HFFc6 (cell line): ENCODE measurements around the gene USP37. TPM values are rescaled to one million over a fixed set of nuclear protein-coding genes. Genes with fewer than 3 reads are reported as not detected.
"Not testable (repeated sequence)": the region's sequence is repeated elsewhere in the genome, so short reads cannot be mapped to it uniquely, and the experiment has no call there.

Source experiments
- DNase-seq: peaks from one replicate; pipeline ENCODE4 v3.0.0-alpha.2; 2018
- H3K27ac Mint-ChIP-seq: 2 replicates; pipeline ENCODE4 v1.8.0; 2020; ENCODE audit warnings: mild to moderate bottlenecking, mixed read lengths
- H3K27me3 Mint-ChIP-seq: 2 replicates; pipeline ENCODE4 v1.8.0; 2021; ENCODE audit warnings: mild to moderate bottlenecking, moderate library complexity, mixed read lengths; ENCODE audit not compliant: insufficient read depth
- H3K36me3 Mint-ChIP-seq: 2 replicates; pipeline ENCODE4 v1.8.0; 2021; ENCODE audit warnings: low read depth, mixed read lengths
- H3K4me1 Mint-ChIP-seq: 2 replicates; pipeline ENCODE4 v1.8.0; 2020; ENCODE audit warnings: low read depth, mixed read lengths
- H3K4me3 Mint-ChIP-seq: 2 replicates; pipeline ENCODE4 v1.8.0; 2020; ENCODE audit warnings: mild to moderate bottlenecking, moderate library complexity, mixed read lengths
- H3K9me3 Mint-ChIP-seq: 2 replicates; pipeline ENCODE4 v1.8.0; 2020; ENCODE audit warnings: mild to moderate bottlenecking, mixed read lengths
- total RNA-seq, 6 experiments: library from RNA; stranded (reverse); fragmentation: NEBNext Ultra II Directional; extraction: Animal tissue kit (Norgen Biotek cat#: 25700); gene quantifications; 2 replicates in 1 of 6; 3 replicates in 5 of 6; pipeline ENCODE4 v1.2.3, GENCODE V29; 2021
- TF ChIP-seq, protein P1 (sequence below): fragments of 200-600 bp; sonication (generic); IDR thresholded peaks from 2 replicates; pipeline ENCODE4 v1.5.0; 2021; ENCODE audit warnings: antibody characterized with exemption, mild to moderate bottlenecking

The USP37 gene
- total RNA-seq, 6 experiments from 2014 or later, result 6.1 to 7.4 (median 6.8) TPM

GRCh38 chr2:218547511-218547910 is 20.6 kb downstream of the USP37 start:
- Mint-ChIP-seq H3K27me3 (no peaks in the 10 kb centered on the region), H3K36me3 (peaks cover 17% of the 10 kb centered on the region), H3K27ac (no peak overlapping the region), H3K4me3 (no peak overlapping the region), H3K4me1 (no peaks in the 10 kb centered on the region), H3K9me3 (no peaks in the 10 kb centered on the region)
- DNase-seq, result no peak
- TF ChIP-seq, protein P1, sequence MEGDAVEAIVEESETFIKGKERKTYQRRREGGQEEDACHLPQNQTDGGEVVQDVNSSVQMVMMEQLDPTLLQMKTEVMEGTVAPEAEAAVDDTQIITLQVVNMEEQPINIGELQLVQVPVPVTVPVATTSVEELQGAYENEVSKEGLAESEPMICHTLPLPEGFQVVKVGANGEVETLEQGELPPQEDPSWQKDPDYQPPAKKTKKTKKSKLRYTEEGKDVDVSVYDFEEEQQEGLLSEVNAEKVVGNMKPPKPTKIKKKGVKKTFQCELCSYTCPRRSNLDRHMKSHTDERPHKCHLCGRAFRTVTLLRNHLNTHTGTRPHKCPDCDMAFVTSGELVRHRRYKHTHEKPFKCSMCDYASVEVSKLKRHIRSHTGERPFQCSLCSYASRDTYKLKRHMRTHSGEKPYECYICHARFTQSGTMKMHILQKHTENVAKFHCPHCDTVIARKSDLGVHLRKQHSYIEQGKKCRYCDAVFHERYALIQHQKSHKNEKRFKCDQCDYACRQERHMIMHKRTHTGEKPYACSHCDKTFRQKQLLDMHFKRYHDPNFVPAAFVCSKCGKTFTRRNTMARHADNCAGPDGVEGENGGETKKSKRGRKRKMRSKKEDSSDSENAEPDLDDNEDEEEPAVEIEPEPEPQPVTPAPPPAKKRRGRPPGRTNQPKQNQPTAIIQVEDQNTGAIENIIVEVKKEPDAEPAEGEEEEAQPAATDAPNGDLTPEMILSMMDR, result no peak

DNA sequence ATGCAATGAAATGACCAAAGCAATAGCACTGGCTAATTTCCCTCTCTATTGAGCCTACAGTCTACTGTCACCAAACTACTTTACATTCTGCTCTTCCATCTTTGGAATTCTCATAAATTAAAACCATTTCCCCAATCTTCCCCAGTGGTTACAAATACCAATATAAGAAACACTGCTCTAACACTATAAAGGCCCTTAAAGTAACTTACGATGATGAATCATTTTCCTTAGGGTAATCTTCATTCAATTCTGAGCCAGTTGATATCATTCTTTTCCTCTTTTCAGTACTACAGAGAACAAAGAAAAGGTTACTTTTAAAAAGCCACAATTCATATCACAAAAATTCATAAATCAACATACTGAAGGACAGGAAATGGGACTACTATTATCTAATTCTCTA is 22.1 kb downstream of the USP37 start:
- Mint-ChIP-seq H3K27me3 (no peaks in the 10 kb centered on the region), H3K4me3 (no peak overlapping the region), H3K27ac (no peak overlapping the region), H3K9me3 (no peaks in the 10 kb centered on the region), H3K36me3 (peaks cover 20% of the 10 kb centered on the region), H3K4me1 (no peaks in the 10 kb centered on the region)
- TF ChIP-seq, protein P1, result no peak
- no peak for DNase-seq

GRCh38 chr2:218540015-218540414 is 28.1 kb downstream of the USP37 start:
- Mint-ChIP-seq H3K36me3 (peaks cover 35% of the 10 kb centered on the region), H3K9me3 (no peaks in the 10 kb centered on the region)
- peak; percentile 25 for DNase-seq

DNA sequence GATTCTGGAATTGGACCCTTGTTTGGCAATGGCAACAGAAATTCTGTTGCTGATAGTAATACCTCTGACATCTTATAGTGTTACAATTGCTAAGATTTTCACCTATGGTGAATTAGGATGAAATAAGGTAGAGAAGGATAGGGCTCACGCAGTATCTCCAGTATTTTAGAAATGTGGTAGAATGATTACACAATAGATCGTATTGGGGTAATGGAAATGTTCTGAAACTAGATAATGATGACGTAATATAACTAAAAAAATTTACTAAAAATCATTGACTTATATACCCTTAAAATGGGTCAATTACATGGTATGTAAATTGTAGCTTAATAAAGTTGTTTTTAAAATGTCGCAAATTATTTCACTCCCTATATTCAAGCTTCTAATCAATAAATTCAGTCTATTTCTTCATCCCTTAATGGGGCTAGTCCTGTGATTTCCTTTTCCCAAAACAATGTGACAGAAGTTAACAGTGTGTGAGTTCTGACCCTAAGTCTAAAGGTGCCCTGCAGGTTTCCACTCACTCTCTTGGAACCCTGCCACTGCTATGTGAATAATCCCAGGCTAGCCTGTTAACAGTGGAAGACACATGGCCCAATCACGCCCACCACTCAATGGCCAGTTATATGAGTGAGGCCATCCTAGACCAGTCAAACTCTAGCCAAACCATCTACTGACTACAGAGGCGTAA is 31.2 kb downstream of the USP37 start:
- no peak overlapping the region for H3K27ac Mint-ChIP-seq
- TF ChIP-seq, protein P1, result no peak
- H3K27me3 Mint-ChIP-seq, result peaks cover 1% of the 10 kb centered on the region; the same call in 1 of the 2 replicates
- DNase-seq, result no peak
- peaks cover 38% of the 10 kb centered on the region for H3K36me3 Mint-ChIP-seq
- no peaks in the 10 kb centered on the region for H3K9me3 Mint-ChIP-seq
- H3K4me3 Mint-ChIP-seq, result no peak overlapping the region
- peaks cover 9% of the 10 kb centered on the region; the same call in 1 of the 2 replicates for H3K4me1 Mint-ChIP-seq

More at GRCh38 chr2:218540015-218540414, 28.1 kb downstream of the USP37 start:
- Mint-ChIP-seq H3K4me1 (peaks cover 9% of the 10 kb centered on the region; the same call in 1 of the 2 replicates), H3K4me3 (no peak overlapping the region), H3K27ac (no peak overlapping the region), H3K27me3 (peaks cover 1% of the 10 kb centered on the region; the same call in 1 of the 2 replicates)
- TF ChIP-seq, protein P1, result no peak

DNA sequence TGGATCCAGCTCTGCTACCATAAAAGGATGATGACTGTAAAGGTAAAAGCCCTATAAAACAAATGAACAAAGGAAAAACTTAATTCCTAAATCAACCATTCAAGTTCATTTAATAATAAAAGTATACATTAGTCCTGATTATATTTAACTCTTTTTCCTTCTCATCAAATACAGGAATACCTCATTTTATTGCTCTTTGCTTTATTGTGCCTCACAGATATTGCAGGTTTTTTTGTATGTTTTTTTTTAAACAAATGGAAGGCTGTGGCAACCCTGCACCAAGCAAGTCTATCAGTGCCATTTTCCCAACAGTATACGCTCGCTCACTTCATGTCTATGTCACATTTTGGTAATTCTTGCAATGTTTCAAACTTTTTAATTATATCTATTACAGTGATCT is 38.2 kb downstream of the USP37 start:
- Mint-ChIP-seq H3K4me3 (no peak overlapping the region), H3K4me1 (no peaks in the 10 kb centered on the region), H3K27ac (no peak overlapping the region), H3K36me3 (peaks cover 50% of the 10 kb centered on the region), H3K9me3 (peaks cover 4% of the 10 kb centered on the region), H3K27me3 (no peaks in the 10 kb centered on the region)
- DNase-seq, result no peak
- TF ChIP-seq, protein P1, result no peak

GRCh38 chr2:218528409-218528808 is 39.7 kb downstream of the USP37 start:
- H3K4me1 Mint-ChIP-seq, H3K27me3 Mint-ChIP-seq, H3K4me3 Mint-ChIP-seq, H3K27ac Mint-ChIP-seq, DNase-seq: not testable (repeated sequence)
- peaks cover 64% of the 10 kb centered on the region for H3K36me3 Mint-ChIP-seq
- peaks cover 13% of the 10 kb centered on the region for H3K9me3 Mint-ChIP-seq
